ENCODE measurements around the gene MORN3.
A peak's percentile ranks its signal among the peaks of the same experiment; 100 is the strongest.
"Not testable (repeated sequence)": the region's sequence is repeated elsewhere in the genome, so short reads cannot be mapped to it uniquely, and the experiment has no call there.

MORN3 gene, protein sequence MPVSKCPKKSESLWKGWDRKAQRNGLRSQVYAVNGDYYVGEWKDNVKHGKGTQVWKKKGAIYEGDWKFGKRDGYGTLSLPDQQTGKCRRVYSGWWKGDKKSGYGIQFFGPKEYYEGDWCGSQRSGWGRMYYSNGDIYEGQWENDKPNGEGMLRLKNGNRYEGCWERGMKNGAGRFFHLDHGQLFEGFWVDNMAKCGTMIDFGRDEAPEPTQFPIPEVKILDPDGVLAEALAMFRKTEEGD

DNA sequence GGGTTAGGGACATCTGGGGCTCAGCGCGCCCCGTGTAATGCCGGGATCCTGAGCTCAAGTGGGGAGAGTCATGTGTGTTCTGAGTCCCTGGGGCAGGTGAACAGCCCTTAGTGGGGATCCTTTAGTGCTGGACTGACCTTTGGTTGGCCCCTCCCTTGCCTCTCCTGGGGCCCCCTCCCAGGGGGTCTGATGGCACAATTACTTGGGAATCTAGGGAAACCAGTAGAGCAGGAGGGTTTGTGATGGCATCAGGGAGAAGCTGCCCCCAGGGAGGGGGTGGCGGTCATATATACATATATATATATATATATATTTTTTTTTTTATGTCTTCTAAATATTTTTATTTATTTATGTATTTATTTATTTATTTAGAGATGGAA, at the start of gene MORN3:
Gene MORN3 (minus strand): TSS at position 134 of the 380 bp plus-strand sequence. CDS start 171 bp downstream, outside the sequence.
- no peak for DNase-seq

- no peak for DNase-seq
Measured at GRCh38 chr12:121718653-121719239, 49.3 kb upstream of the MORN3 start.

GRCh38 chr12:121717041-121717699, 47.7 kb upstream of the MORN3 start:
- DNase-seq: no peak

DNA sequence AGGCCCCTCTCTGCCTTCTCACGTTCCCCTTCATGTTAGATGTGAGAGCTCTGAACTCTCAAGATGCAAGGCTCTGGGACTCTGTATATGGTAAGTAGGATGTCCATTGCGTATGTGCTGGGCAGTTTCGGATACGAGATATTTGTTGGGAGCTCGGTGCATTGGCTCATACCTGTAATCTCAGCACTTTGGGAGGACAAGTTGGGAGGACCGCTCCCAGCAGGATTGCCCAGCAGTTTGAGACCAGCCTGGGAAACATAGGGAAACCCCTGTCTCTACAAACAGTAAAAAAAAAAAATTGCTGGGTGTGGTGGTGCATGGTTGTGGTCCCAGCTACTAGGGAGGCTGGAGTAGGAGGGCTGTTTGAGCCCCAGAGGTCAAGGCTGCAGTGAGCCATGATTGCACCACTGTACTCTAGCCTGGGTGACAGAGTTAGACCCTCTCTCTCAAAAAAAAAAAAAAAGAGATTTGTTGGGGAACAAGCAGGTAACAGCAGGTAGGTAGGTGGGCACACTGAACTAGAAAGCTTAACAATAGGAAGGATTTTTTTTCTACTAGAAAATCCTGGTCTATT, 46.5 kb upstream of the MORN3 start:
- no peak for DNase-seq

- not testable (repeated sequence) for DNase-seq
Measured at GRCh38 chr12:121715055-121715454, 45.6 kb upstream of the MORN3 start.

GRCh38 chr12:121713793-121714192, 44.3 kb upstream of the MORN3 start:
- no peak for DNase-seq

DNA sequence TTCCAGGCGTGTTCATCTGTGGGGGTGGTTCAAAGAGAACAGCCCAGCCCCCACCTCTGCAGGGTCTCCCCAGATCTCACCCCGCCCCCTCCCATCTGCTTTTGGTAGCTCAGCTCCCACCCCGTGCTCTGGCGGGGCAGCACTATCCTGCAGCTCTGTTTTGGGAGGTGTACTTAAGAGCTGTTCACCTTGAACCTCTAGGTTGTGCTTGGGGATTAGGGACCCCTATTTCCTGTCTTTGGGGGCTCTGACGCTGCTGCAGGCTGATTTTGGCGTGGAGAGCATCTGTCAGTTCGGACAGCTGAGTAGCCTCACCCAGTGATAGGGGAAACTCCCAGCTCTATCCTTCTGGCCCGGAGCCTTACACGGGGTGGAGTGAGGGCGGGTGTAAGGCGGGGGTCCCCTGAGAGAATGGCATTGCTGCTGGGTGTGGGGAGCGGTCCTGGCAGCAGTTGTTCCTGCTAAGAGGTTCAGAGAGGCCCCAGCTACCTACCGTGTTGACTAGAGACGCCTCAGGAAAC, 43.9 kb upstream of the MORN3 start:
- no peak for DNase-seq

DNA sequence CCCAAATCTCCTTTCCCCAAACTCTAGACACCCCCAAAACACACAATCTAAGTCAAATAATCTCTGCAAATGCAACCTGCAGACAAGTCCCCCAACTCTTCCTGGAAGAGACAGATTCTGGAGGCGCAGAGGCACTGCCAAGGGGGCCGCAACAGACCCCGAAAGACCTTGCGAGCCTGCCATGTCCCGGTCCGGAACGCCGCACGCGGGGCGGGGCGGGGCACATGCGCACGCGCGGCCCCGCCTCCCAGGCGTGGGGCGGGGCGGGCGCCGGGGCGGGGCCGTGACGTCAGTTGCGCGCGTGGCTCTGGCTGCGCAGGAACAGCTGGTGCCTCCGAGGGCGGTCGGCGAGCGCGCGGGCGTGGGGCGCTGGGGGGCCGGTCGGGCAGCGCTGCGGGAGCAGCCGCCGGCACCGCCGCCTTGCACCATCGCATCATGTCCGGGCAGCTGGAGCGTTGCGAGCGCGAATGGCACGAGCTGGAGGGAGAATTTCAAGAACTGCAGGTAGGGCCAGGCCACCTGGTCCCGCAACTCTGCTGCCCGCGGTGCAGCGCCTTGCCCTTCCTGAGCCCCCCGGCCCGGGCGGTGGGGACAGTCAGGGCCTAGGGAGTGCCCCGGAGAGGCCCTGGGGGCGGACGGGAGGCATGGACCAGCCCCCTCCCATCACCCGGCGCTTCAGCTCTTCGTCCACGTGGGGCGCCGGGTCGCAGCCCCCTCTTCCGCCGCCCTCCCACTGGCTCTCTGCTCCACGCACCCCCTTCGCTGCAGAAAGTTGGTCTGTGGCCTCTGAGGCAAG, 43.2 kb upstream of the MORN3 start, which contains the start of gene TMEM120B:
Gene TMEM120B (plus strand): TSS at position 292 of the 796 bp plus-strand sequence. CDS start 144 bp downstream, at position 436.
- peak; percentile 26 for DNase-seq

DNA sequence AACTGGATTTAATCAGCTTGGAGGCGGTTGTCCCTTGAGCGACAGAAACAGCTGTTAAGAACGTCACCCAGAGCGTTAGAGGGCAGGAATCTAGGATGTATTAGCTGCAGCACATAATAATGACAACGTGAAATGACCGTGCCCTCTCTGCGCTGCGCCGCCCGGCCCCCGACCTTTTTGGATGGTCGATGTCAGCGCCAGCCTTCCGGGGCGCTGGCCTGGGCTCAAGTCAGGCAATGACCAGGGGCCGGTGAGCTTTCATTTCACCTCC, 42.7 kb upstream of the MORN3 start:
- no peak for DNase-seq

- no peak for DNase-seq
Measured at GRCh38 chr12:121711361-121712189, 42.1 kb upstream of the MORN3 start.

DNA sequence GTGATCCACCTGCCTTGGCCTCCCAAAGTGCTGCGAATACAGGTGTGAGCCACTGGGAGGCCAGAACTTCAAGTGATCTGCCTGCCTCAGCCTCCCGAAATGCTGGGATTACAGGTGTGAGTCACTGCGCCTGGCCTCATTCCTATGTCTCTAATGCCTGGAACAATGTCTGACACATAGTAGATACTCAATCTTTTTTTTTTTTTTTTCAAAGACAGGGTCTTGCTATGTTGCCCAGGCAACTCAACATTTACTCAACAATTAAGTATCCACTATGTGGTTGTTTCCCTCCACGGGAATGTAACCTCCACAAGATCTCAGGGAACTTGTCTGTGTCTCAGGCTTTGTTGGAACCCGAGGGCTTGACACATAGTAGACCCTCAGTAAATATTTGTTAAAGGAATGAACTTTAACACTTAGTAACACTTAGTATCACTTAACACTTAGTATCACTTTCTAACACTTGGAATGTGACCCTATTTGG, 40.1 kb upstream of the MORN3 start:
- DNase-seq: no peak

DNA sequence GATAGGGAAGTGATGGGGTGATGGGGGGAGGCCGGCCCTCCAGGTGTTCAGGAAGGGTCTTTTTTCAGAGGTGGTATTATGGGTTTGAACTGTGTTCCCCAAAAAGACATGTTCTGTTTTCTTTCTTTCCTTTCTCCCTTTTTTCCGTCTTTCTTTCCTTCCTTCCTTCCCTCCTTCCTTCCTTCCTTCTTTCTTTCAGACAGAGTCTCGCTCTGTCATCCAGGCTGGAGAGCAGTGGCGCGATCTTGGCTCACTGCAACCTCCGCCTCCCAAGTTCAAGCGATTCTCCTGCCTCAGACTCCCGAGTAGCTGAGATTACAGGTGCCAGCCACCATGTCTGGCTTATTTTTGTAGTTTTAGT, 39.6 kb upstream of the MORN3 start:
- DNase-seq: not testable (repeated sequence)

GRCh38 chr12:121708313-121709063, 39.0 kb upstream of the MORN3 start:
- no peak for DNase-seq

DNA sequence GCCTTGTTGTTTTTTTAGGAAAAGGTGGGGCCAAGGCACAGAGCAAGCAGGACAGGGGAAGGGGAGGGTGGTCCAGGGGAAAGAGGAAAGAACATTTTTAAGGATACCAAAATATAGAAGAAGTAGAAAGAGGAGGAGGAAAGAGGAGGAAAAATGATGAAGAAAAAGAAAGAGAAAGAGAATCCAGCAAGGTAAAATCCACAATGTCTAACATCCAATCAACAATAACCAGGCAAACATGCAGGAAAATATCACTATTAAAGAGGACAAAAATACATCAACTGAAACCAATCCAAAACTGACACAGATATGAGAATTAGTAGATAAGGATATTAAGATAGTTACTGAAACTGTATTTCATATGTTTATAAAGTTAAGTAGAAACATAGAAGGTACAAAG, 36.1 kb upstream of the MORN3 start:
- DNase-seq: no peak

- no peak for DNase-seq
Measured at GRCh38 chr12:121702944-121703343, 33.5 kb upstream of the MORN3 start.

GRCh38 chr12:121701667-121702277, 32.3 kb upstream of the MORN3 start:
- DNase-seq: no peak

DNA sequence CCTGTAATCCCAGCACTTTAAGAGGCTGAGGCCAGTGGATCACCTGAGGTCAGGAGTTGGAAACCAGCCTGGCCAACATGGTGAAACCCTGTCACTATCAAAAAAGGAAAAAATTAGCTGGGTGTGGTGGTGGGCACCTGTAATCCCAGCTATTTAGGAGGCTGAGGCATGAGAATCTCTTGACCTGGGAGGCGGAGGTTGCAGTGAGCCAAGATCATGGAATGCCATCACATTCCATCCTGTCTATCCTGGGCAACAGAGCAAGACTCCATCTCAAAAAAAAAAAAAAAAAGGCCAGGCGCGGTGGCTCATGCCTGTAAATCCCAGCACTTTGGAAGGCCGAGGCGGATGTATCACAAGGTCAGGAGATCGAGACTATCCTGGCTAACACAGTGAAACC, 28.4 kb upstream of the MORN3 start:
- not testable (repeated sequence) for DNase-seq

DNA sequence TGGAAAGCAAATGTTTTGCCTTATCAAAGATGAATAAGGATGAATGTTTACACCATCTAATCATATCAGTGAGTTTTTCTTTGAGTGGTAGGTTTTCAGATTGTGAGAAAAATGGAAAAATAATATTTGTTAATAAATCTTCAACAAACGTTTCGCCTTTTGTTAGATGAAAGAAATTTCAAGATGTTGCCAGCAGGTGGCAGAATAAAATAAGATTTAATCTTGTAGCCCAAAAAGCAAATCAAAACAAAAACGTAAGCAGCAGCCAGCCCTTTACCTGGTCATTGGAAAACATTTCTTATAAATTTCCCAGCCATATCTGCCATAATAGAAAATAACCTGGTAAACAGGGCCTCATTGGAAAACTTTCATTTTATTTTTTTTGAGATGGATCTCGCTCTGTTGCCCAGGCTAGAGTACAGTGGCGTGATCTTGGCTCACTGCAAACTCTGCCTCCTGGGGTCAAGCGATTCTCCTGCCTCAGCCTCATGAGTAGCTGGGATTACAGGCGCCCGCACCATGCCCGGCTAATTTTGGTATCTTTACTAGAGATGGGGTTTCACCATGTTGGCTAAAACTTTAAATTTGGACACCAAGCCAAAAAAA, 27.7 kb upstream of the MORN3 start:
- DNase-seq: peak; percentile 44

GRCh38 chr12:121693155-121693687, 23.8 kb upstream of the MORN3 start:
- DNase-seq: no peak

DNA sequence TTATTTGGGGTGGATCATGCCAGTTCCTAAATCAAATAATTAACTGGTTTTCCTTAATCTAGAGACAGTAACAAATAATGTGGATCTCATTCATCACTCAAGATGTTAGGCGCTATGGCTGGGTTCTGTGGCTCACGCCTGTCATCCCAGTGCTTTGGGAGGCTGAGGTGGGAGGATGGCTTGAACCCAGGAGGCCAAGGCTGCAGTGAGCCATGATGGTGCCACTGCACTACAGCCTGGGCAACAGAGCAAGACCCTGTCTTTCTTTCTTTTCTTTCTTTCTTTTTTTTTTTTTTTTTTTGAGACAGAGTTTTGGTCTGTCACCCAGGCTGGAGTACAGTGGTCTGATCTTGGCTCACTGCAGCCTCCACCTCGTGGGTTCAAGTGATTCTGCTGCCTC, 23.3 kb upstream of the MORN3 start:
- DNase-seq: not testable (repeated sequence)

Data from NCI-H1092 (cell line).